IMR-90 (cell line): ENCODE results near the gene GPC6. TPM values are rescaled to one million over a fixed set of nuclear protein-coding genes. Genes with fewer than 3 reads are reported as not detected.
A peak's percentile ranks its signal among the peaks of the same experiment; 100 is the strongest.

ENCODE experiments used
- ATAC-seq: fragments of 200-7000 bp; cut with Tn5 transposase; 2 replicates; pipeline ENCODE4 v1.9.1; 2020; ENCODE audit warnings: low read depth, mild to moderate bottlenecking, moderate library complexity
- BruUV-seq: library from RNA; stranded (reverse); fragments of 400-500 nt; replicated peaks from 2 replicates; lab custom pipeline; 2021; lab: Mats Ljungman, UMichigan
- CTCF ChIA-PET: fragments of 300-600 bp; formaldehyde crosslinking; extraction: SDS; loops from one replicate; lab custom pipeline; 2021; ENCODE audit warnings: antibody characterized with exemption; lab: Yijun Ruan, JAX
- POLR2A ChIA-PET: fragments of 300-600 bp; sonication (Branson Sonifier 250); formaldehyde crosslinking; loops from one replicate; lab custom pipeline; 2022; ENCODE audit warnings: antibody characterized with exemption; ENCODE audit not compliant: unreplicated experiment; lab: Charles Lee
- DNase-seq: peaks from one replicate; pipeline ENCODE4 v3.0.0; 2013
- H2AFZ ChIP-seq: replicated peaks from 2 replicates; pipeline ENCODE3; 2013; ENCODE audit warnings: low read length, mild to moderate bottlenecking; ENCODE audit not compliant: poor library complexity
- H2AK5ac ChIP-seq: 2 replicates; pipeline ENCODE4 v1.6.1; 2013; ENCODE audit warnings: low read depth, low read length, inconsistent platforms
- H2AK9ac ChIP-seq: replicated peaks from 2 replicates; pipeline ENCODE3; 2013; ENCODE audit warnings: mild to moderate bottlenecking, low read depth, low read length, moderate library complexity; ENCODE audit not compliant: poor library complexity
- H2BK120ac ChIP-seq: 2 replicates; pipeline ENCODE4 v1.6.1; 2013; ENCODE audit warnings: low read depth, low read length, inconsistent platforms
- H2BK15ac ChIP-seq: 3 replicates; pipeline ENCODE4 v1.6.1; 2013; ENCODE audit warnings: low read depth, low read length, inconsistent platforms
- H2BK20ac ChIP-seq: 2 replicates; pipeline ENCODE4 v1.6.1; 2013; ENCODE audit warnings: low read depth, mild to moderate bottlenecking, inconsistent platforms, low read length, moderate library complexity
- H2BK5ac ChIP-seq: 2 replicates; pipeline ENCODE4 v1.6.1; 2013; ENCODE audit warnings: mild to moderate bottlenecking, low read depth, low read length, inconsistent platforms; ENCODE audit not compliant: poor library complexity, severe bottlenecking
- H3K14ac ChIP-seq: replicated peaks from 2 replicates; pipeline ENCODE4 v1.6.1; 2013; ENCODE audit warnings: low read depth, low read length, inconsistent platforms
- H3K18ac ChIP-seq: 2 replicates; pipeline ENCODE4 v1.6.1; 2013; ENCODE audit warnings: low read depth, low read length, control low read depth
- H3K23ac ChIP-seq: 2 replicates; pipeline ENCODE4 v1.6.1; 2013; ENCODE audit warnings: low read depth, low read length, inconsistent platforms
- H3K27ac ChIP-seq: 2 replicates; pipeline ENCODE4 v1.5.1; 2013; ENCODE audit warnings: mild to moderate bottlenecking, control low read depth, low read length; ENCODE audit not compliant: insufficient read depth
- H3K27me3 ChIP-seq: 2 replicates; pipeline ENCODE4 v1.6.1; 2013; ENCODE audit warnings: low read length; ENCODE audit not compliant: control insufficient read depth, insufficient read depth
- H3K36me3 ChIP-seq: 2 replicates; pipeline ENCODE4 v1.6.1; 2013; ENCODE audit warnings: low read length, mixed read lengths; ENCODE audit not compliant: control insufficient read depth, insufficient read depth
- H3K4ac ChIP-seq: 2 replicates; pipeline ENCODE4 v1.6.1; 2013; ENCODE audit warnings: low read depth, low read length, inconsistent platforms
- H3K4me1 ChIP-seq: 2 replicates; pipeline ENCODE4 v1.6.1; 2013; ENCODE audit warnings: low read length, mixed read lengths; ENCODE audit not compliant: control insufficient read depth, insufficient read depth
- H3K4me2 ChIP-seq: 2 replicates; pipeline ENCODE4 v1.6.1; 2013; ENCODE audit warnings: low read depth, mild to moderate bottlenecking, control low read depth, low read length, moderate library complexity
- H3K4me3 ChIP-seq: 2 replicates; pipeline ENCODE4 v1.5.1; 2013; ENCODE audit warnings: low read depth, mild to moderate bottlenecking, control low read depth, low read length, moderate library complexity; ENCODE audit not compliant: insufficient read depth
- H3K56ac ChIP-seq: 2 replicates; pipeline ENCODE4 v1.6.1; 2013; ENCODE audit warnings: low read length, inconsistent platforms; ENCODE audit not compliant: insufficient read depth; ENCODE audit errors: extremely low read depth
- H3K79me1 ChIP-seq, 2 experiments: 2 replicates each; pipeline ENCODE4 v1.6.1; 2013; ENCODE audit warnings: low read length in 2 of 2, inconsistent platforms in 1 of 2, low read depth in 1 of 2
- H3K9ac ChIP-seq: 2 replicates; pipeline ENCODE4 v1.6.1; 2013; ENCODE audit warnings: low read depth, low read length, control low read depth
- H3K9me1 ChIP-seq: 2 replicates; pipeline ENCODE4 v1.6.1; 2013; ENCODE audit warnings: low read length, inconsistent platforms; ENCODE audit not compliant: insufficient read depth
- H3K9me3 ChIP-seq: 2 replicates; pipeline ENCODE4 v1.6.1; 2013; ENCODE audit warnings: low read length; ENCODE audit not compliant: control insufficient read depth, insufficient read depth
- H4K20me1 ChIP-seq: 2 replicates; pipeline ENCODE4 v1.6.1; 2013; ENCODE audit warnings: low read length, inconsistent platforms; ENCODE audit not compliant: insufficient read depth
- H4K5ac ChIP-seq: 2 replicates; pipeline ENCODE4 v1.6.1; 2013; ENCODE audit warnings: mild to moderate bottlenecking, low read depth, low read length, control low read depth
- H4K8ac ChIP-seq, 2 experiments: 2 replicates each; pipeline ENCODE4 v1.6.1; 2013; ENCODE audit warnings: low read depth in 2 of 2, low read length in 2 of 2, control low read depth in 1 of 2, inconsistent platforms in 1 of 2
- H4K91ac ChIP-seq: 2 replicates; pipeline ENCODE4 v1.6.1; 2013; ENCODE audit warnings: low read depth, low read length, inconsistent platforms; ENCODE audit not compliant: insufficient read depth
- BHLHE40 ChIP-seq: fragments of 150-350 bp; IDR thresholded peaks from 2 replicates; pipeline ENCODE4 v1.6.1; 2016; ENCODE audit warnings: mild to moderate bottlenecking, low read depth, low read length
- CEBPB ChIP-seq: IDR thresholded peaks from 2 replicates; pipeline ENCODE4 v1.6.1; 2012; ENCODE audit warnings: low read depth, low read length, improper control_type of control experiment
- CHD1 ChIP-seq: IDR thresholded peaks from 2 replicates; pipeline ENCODE4 v1.6.1; 2012; ENCODE audit warnings: low read depth, low read length, improper control_type of control experiment
- ELK1 ChIP-seq: fragments of 150-350 bp; IDR thresholded peaks from 2 replicates; pipeline ENCODE4 v1.6.1; 2016; ENCODE audit warnings: low read depth, mild to moderate bottlenecking, low read length, moderate library complexity, borderline replicate concordance
- FOS ChIP-seq: fragments of 150-350 bp; IDR thresholded peaks from 2 replicates; pipeline ENCODE4 v1.6.1; 2016; ENCODE audit warnings: low read depth, low read length
- MAFK ChIP-seq: IDR thresholded peaks from 2 replicates; pipeline ENCODE4 v1.6.1; 2012; ENCODE audit warnings: low read depth, low read length, improper control_type of control experiment
- MAZ ChIP-seq: IDR thresholded peaks from 2 replicates; pipeline ENCODE4 v1.6.1; 2012; ENCODE audit warnings: low read depth, mild to moderate bottlenecking, low read length, improper control_type of control experiment, moderate library complexity, borderline replicate concordance
- MXI1 ChIP-seq: IDR thresholded peaks from 2 replicates; pipeline ENCODE4 v1.6.1; 2012; ENCODE audit warnings: low read depth, mild to moderate bottlenecking, low read length, moderate library complexity, borderline replicate concordance
- NFE2L2 ChIP-seq: fragments of 150-350 bp; IDR thresholded peaks from 2 replicates; pipeline ENCODE4 v1.6.1; 2016; ENCODE audit warnings: low read depth, mild to moderate bottlenecking, low read length
- POLR2A ChIP-seq: IDR thresholded peaks from 2 replicates; pipeline ENCODE4 v1.6.1; 2012; ENCODE audit warnings: mild to moderate bottlenecking, low read depth, low read length
- RAD21 ChIP-seq: IDR thresholded peaks from 2 replicates; pipeline ENCODE4 v1.6.1; 2012; ENCODE audit warnings: low read length, improper control_type of control experiment
- RCOR1 ChIP-seq: IDR thresholded peaks from 2 replicates; pipeline ENCODE4 v1.6.1; 2012; ENCODE audit warnings: mild to moderate bottlenecking, low read length, improper control_type of control experiment; ENCODE audit not compliant: insufficient replicate concordance
- RFX5 ChIP-seq: IDR thresholded peaks from 2 replicates; pipeline ENCODE4 v1.8.0; 2012; ENCODE audit warnings: low read depth, mild to moderate bottlenecking, low read length, moderate library complexity
- SMC3 ChIP-seq: fragments of 150-350 bp; IDR thresholded peaks from 2 replicates; pipeline ENCODE4 v1.6.1; 2016; ENCODE audit warnings: low read depth, mild to moderate bottlenecking, antibody characterized with exemption, low read length, moderate library complexity
- WGBS, 2 experiments: methylation state at CpG; one replicate each; pipeline versions ENCODE4 v1.1.5 to v1.1.7; 2013; ENCODE audit warnings: missing lambda C conversion rate in 2 of 2; ENCODE audit not compliant: insufficient read length in 1 of 2; ENCODE audit errors: extremely low coverage in 2 of 2; 5-methylcytosine and 5-hydroxymethylcytosine counted together
- dilution Hi-C: fragments of 300-500 bp; cut with HindIII; formaldehyde crosslinking; loops from one replicate; pipeline ENCODE4 v1.14.3; 2018; ENCODE audit warnings: low sequenced_read_pairs; ENCODE audit not compliant: unreplicated experiment
- in situ Hi-C: fragments of 300-500 bp; cut with MboI; formaldehyde crosslinking; loops from 3 replicates; pipeline ENCODE4 v1.14.3; 2019; ENCODE audit warnings: low sequenced_read_pairs, inconsistent platforms, mixed read lengths
- intact Hi-C: fragments of 100-400 bp; cut with micrococcal nuclease; formaldehyde crosslinking; loops from 2 replicates; pipeline ENCODE4 v1.10.0; 2022
- polyA plus RNA-seq, 3 experiments: library from polyadenylated mRNA; depleted of rRNA; stranded (reverse); fragments of >200 nt; gene quantifications; 2 replicates each; pipeline ENCODE4 v1.2.3, GENCODE V29; 2012; ENCODE audit warnings: low replicate concordance in 1 of 3
- total RNA-seq: library from RNA; depleted of rRNA; stranded (reverse); fragments of >200 nt; gene quantifications from 2 replicates; pipeline ENCODE4 v1.2.3, GENCODE V29; 2012
- TF ChIP-seq, protein P1 (sequence below): fragments of 150-350 bp; IDR thresholded peaks from 2 replicates; pipeline ENCODE4 v1.6.1; 2017; ENCODE audit warnings: mild to moderate bottlenecking, antibody characterized with exemption, low read length, low read depth

GPC6 gene
- total and polyA plus RNA-seq, 2 of the 4 experiments (the other 2 are of a cell fraction), result 14.9 to 39.4 TPM

- TF ChIP-seq NFE2L2, result no peak
These were observed 1116.0 kb downstream of the GPC6 start (continued) for GRCh38 chr13:94342436-94343242.

DNA sequence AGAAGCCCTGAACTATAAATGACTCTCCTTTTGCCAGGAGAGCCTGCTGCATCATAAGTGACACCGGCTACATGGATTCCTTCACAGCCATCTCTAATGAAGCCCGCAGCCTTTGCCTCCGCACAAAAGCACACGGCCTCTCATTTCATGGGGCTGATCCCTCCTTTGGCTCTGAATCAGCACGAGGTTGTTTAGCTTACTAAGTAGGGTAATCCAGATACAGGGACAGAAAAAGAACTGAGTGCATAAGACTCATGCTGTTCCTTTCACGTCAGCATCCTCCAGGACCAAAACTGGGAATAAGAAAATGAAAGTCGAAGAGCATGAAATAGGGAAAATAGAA lies 1116.6 kb downstream of the GPC6 start:
- peak overlapping the region; percentile 76 for H2AFZ ChIP-seq
- H3K4me2 ChIP-seq, result no peak overlapping the region
- H3K4me3 ChIP-seq, result no peak overlapping the region
- TF ChIP-seq RAD21 (no peak), RCOR1 (no peak), MXI1 (no peak), ELK1 (no peak), SMC3 (no peak), FOS (no peak), MAZ (no peak), CHD1 (no peak), MAFK (no peak), RFX5 (no peak), CEBPB (no peak), BHLHE40 (no peak), NFE2L2 (no peak), POLR2A (no peak)
- TF ChIP-seq, protein P1, sequence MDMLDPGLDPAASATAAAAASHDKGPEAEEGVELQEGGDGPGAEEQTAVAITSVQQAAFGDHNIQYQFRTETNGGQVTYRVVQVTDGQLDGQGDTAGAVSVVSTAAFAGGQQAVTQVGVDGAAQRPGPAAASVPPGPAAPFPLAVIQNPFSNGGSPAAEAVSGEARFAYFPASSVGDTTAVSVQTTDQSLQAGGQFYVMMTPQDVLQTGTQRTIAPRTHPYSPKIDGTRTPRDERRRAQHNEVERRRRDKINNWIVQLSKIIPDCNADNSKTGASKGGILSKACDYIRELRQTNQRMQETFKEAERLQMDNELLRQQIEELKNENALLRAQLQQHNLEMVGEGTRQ, result no peak

More for the DNA sequence above, 1116.6 kb downstream of the GPC6 start:
- Histone ChIP-seq H3K18ac (no peak overlapping the region), H3K4ac (peak overlapping the region; percentile 39; the same call in 1 of the 2 replicates), H2BK20ac (0 out of 2 replicates have a peak overlapping the region, but pooled peaks have one; percentile 45), H2BK15ac (no peak overlapping the region), H2BK120ac (peak overlapping the region; percentile 25), H3K4me1 (peaks cover 6% of the 10 kb centered on the region), H3K56ac (no peak overlapping the region), H4K5ac (no peak overlapping the region), H2BK5ac (no peak overlapping the region), H3K9ac (no peak overlapping the region), H3K36me3 (no peaks in the 10 kb centered on the region), H3K9me1 (no peaks in the 10 kb centered on the region), H2AK5ac (no peak overlapping the region; the same call in 1 of the 2 replicates), H3K23ac (no peak overlapping the region), H4K8ac (0 out of 4 replicates have a peak overlapping the region, but pooled peaks of 1 of the 2 experiments have one; percentile 19), H2AK9ac (no peak overlapping the region), H3K9me3 (no peaks in the 10 kb centered on the region), H4K20me1 (no peaks in the 10 kb centered on the region), H3K27ac (no peak overlapping the region), H4K91ac (peak overlapping the region; percentile 11; the same call in 1 of the 2 replicates), H3K14ac (no peak overlapping the region), H3K79me1 (no peaks in the 10 kb centered on the region), H3K27me3 (no peaks in the 10 kb centered on the region)
- ATAC-seq, result peak; percentile 54
- intact Hi-C loops (no loop called here), dilution Hi-C loops (no loop called here), in situ Hi-C loops (loop anchor here (25.0 kb wide), 1 partner anchor 1106 kb away; the partner anchor contains the start of gene GPC6)
- peak; percentile 52 for DNase-seq
- BruUV-seq, result no TSS peak
- ChIA-PET CTCF (no interaction called here), POLR2A (no interaction called here)
- 87% methylated on average over 3 of the region's 7 CpGs; no CpG with 5 or more reads in 1 of the 2 experiments for WGBS, 2 experiments
